ENCODE data around the gene TAPBP. TPM values are rescaled to one million over a fixed set of nuclear protein-coding genes. Genes with fewer than 3 reads are reported as not detected.

The TAPBP gene
- total RNA-seq, 1 donor from 2014 or later: 10.2 TPM

DNA sequence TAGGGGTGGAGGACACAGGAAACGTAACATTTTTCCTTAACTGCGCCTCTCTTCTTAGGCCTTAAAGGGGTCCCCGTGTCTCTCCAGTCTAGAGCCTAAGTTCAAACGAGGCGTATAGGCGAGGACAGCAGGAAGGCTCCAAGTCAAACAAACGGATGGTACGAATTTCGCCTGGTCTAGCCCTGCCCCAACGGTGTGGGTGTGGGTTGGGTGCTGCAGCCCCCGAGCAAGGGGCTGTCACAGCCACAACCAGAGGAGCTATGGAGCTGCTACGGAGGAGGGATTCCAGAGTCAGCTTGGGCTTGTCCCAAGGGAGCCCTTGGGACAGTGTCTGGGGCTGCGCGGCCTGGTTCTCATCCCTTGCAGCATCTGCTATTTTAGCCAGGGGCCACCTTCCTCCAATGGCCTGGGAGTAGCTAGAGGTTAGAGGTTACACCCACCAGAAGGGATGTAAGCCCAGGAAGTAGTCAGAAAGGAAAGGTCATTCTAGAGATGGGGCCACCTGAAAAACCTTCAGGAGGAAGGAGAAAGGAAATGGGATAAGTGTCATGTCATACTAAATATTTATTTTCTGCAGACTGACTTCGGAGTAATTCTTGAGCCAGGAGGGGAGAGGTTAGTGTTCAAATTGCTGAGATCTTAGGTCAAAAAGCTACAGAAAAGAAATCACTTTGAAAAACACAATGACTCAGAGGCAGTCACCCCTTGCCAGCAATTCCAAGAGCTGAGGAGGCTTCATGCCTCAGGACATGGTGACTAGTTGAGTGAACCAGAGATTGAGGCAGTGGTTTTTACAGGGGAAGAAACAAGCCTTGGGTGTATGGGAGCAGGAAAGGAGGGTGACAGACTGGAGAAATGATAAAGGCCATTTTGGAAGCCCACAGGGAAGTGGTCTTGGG is 63.9 kb downstream of the TAPBP start:
- FAIRE-seq: no peak
- no peak for DNase-seq (ENCODE audit: low spot score in 2 of 2)

Other genes starting within 250 kb of the TAPBP start
- 1.6 TPM for gene HLA-DPA1, start 240.4 kb downstream of the TAPBP start, total RNA-seq
- gene HLA-DPB1, start 238.1 kb downstream of the TAPBP start, total RNA-seq: 2.4 TPM
- 1.2 TPM for gene COL11A2, start 121.6 kb downstream of the TAPBP start, total RNA-seq
- 23.2 TPM for gene RXRB, start 113.4 kb downstream of the TAPBP start, total RNA-seq
- 36.3 TPM for gene SLC39A7, start 113.2 kb downstream of the TAPBP start, total RNA-seq
- gene HSD17B8, start 109.4 kb downstream of the TAPBP start, total RNA-seq: 3.3 TPM
- gene RING1, start 105.6 kb downstream of the TAPBP start, total RNA-seq: 24.5 TPM
- gene VPS52, start 42.2 kb downstream of the TAPBP start, total RNA-seq: 24.9 TPM
- gene RPS18, start 42.0 kb downstream of the TAPBP start, total RNA-seq: 4,003 TPM
- gene B3GALT4, start 37.0 kb downstream of the TAPBP start, total RNA-seq: 9.0 TPM
- gene WDR46, start 24.8 kb downstream of the TAPBP start, total RNA-seq: 42.4 TPM
- gene PFDN6, start 24.5 kb downstream of the TAPBP start, total RNA-seq: 31.0 TPM
- 16.3 TPM for gene RGL2, start 15.1 kb downstream of the TAPBP start, total RNA-seq
- 27.3 TPM for gene ZBTB22, start 3.7 kb upstream of the TAPBP start, total RNA-seq
- gene DAXX, start 8.9 kb upstream of the TAPBP start, total RNA-seq: 22.8 TPM
- gene KIFC1, start 77.7 kb upstream of the TAPBP start, total RNA-seq: 4.1 TPM
- 16.3 TPM for gene PHF1, start 96.9 kb upstream of the TAPBP start, total RNA-seq
- 84.8 TPM for gene CUTA, start 104.0 kb upstream of the TAPBP start, total RNA-seq
- gene SYNGAP1, start 106.0 kb upstream of the TAPBP start, total RNA-seq: 35.1 TPM
- 9.0 TPM for gene ZBTB9, start 140.5 kb upstream of the TAPBP start, total RNA-seq